MM.1S (cell line): ENCODE measurements around the gene WBP4.

Experiments used
- EZH2 ChIP-seq: fragments of 300-600 bp; sonication (generic); optimal IDR thresholded peaks from 2 replicates; pipeline ENCODE3; 2017; ENCODE audit warnings: low read depth, mild to moderate bottlenecking, antibody characterized with exemption, low read length, mixed read lengths
- EZH2phosphoT487 ChIP-seq: fragments of 300-600 bp; sonication (generic); IDR thresholded peaks from 2 replicates; pipeline ENCODE4 v1.6.1; 2018; ENCODE audit warnings: antibody characterized with exemption, low read length
- TF ChIP-seq, protein P1 (sequence below): fragments of 300-600 bp; sonication (generic); IDR thresholded peaks from 2 replicates; pipeline ENCODE4 v1.5.1; 2016; ENCODE audit warnings: antibody characterized with exemption, low read length, mixed read lengths

- TF ChIP-seq, protein P1, sequence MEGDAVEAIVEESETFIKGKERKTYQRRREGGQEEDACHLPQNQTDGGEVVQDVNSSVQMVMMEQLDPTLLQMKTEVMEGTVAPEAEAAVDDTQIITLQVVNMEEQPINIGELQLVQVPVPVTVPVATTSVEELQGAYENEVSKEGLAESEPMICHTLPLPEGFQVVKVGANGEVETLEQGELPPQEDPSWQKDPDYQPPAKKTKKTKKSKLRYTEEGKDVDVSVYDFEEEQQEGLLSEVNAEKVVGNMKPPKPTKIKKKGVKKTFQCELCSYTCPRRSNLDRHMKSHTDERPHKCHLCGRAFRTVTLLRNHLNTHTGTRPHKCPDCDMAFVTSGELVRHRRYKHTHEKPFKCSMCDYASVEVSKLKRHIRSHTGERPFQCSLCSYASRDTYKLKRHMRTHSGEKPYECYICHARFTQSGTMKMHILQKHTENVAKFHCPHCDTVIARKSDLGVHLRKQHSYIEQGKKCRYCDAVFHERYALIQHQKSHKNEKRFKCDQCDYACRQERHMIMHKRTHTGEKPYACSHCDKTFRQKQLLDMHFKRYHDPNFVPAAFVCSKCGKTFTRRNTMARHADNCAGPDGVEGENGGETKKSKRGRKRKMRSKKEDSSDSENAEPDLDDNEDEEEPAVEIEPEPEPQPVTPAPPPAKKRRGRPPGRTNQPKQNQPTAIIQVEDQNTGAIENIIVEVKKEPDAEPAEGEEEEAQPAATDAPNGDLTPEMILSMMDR: no peak
- TF ChIP-seq EZH2 (no peak), EZH2phosphoT487 (no peak)
Measured at GRCh38 chr13:41098761-41099160, 37.5 kb downstream of the WBP4 start.
